GM12891 (cell line): Measurements from ENCODE around the gene CAB39.
A peak's percentile ranks its signal among the peaks of the same experiment; 100 is the strongest.
"Not testable (repeated sequence)": the region's sequence is repeated elsewhere in the genome, so short reads cannot be mapped to it uniquely, and the experiment has no call there.

Experiments
- DNase-seq: peaks from one replicate; pipeline ENCODE4 v3.0.0; 2011; ENCODE audit warnings: low spot score; ENCODE audit not compliant: insufficient read length
- FAIRE-seq: peaks from 2 replicates; lab custom pipeline; 2011; peaks lifted over from hg19 to GRCh38; lab: Jason Lieb, UNC
- PAX5 ChIP-seq: IDR thresholded peaks from 2 replicates; pipeline ENCODE4 v1.6.1; 2011; ENCODE audit warnings: low read length, moderate library complexity, mild to moderate bottlenecking; ENCODE audit not compliant: insufficient read depth, severe bottlenecking
- POLR2A ChIP-seq: IDR thresholded peaks from 2 replicates; pipeline ENCODE4 v1.6.1; 2011; ENCODE audit warnings: low read depth, low read length, control low read depth
- POLR2AphosphoS5 ChIP-seq: IDR thresholded peaks from 2 replicates; pipeline ENCODE4 v1.6.1; 2011; ENCODE audit warnings: low read depth, low read length, control low read depth
- POU2F2 ChIP-seq: IDR thresholded peaks from 2 replicates; pipeline ENCODE4 v1.6.1; 2011; ENCODE audit warnings: low read depth, mild to moderate bottlenecking, control low read depth, low read length, moderate library complexity
- SPI1 ChIP-seq: IDR thresholded peaks from 2 replicates; pipeline ENCODE4 v1.6.1; 2011; ENCODE audit warnings: low read depth, low read length, control low read depth
- TAF1 ChIP-seq: IDR thresholded peaks from 2 replicates; pipeline ENCODE4 v1.6.1; 2011; ENCODE audit warnings: low read depth, low read length, control low read depth

The CAB39 gene

GRCh38 chr2:230722207-230722885, 9.7 kb downstream of the CAB39 start:
- no peak for TF ChIP-seq SPI1
- TF ChIP-seq POU2F2: no peak
- TF ChIP-seq PAX5: no peak
- TF ChIP-seq TAF1: no peak
- TF ChIP-seq POLR2AphosphoS5: no peak
- TF ChIP-seq POLR2A: no peak
- DNase-seq (no peak), FAIRE-seq (no peak)

GRCh38 chr2:230723363-230723762, 10.7 kb downstream of the CAB39 start:
- FAIRE-seq (no peak), DNase-seq (no peak)
- no peak for TF ChIP-seq POLR2A
- no peak for TF ChIP-seq PAX5
- no peak for TF ChIP-seq SPI1
- TF ChIP-seq POU2F2: no peak
- no peak for TF ChIP-seq TAF1
- no peak for TF ChIP-seq POLR2AphosphoS5

- FAIRE-seq: peak; percentile 50
- not testable (repeated sequence) for DNase-seq
Observed at GRCh38 chr2:230724957-230725356, 12.3 kb downstream of the CAB39 start.

- FAIRE-seq: no peak
- no peak for DNase-seq
- no peak for TF ChIP-seq TAF1
- TF ChIP-seq SPI1: no peak
- no peak for TF ChIP-seq POU2F2
- no peak for TF ChIP-seq POLR2AphosphoS5
- TF ChIP-seq PAX5: no peak
- TF ChIP-seq POLR2A: no peak
Observed at GRCh38 chr2:230731512-230731911, 18.9 kb downstream of the CAB39 start.

- TF ChIP-seq POLR2AphosphoS5: no peak
- no peak for TF ChIP-seq POU2F2
- TF ChIP-seq TAF1: no peak
- no peak for TF ChIP-seq PAX5
- no peak for TF ChIP-seq SPI1
- no peak for TF ChIP-seq POLR2A
- DNase-seq: no peak
- no peak for FAIRE-seq
Observed at GRCh38 chr2:230732914-230733401, 20.3 kb downstream of the CAB39 start.

GRCh38 chr2:230734247-230735175, 21.9 kb downstream of the CAB39 start:
- DNase-seq (no peak), FAIRE-seq (peak; percentile 33)
- TF ChIP-seq SPI1 (0 out of 2 replicates have a peak, but pooled peaks have one; percentile 9), POLR2A (no peak)

- TF ChIP-seq POU2F2 (no peak), POLR2A (no peak), POLR2AphosphoS5 (no peak), SPI1 (no peak), PAX5 (no peak), TAF1 (no peak)
- DNase-seq (no peak), FAIRE-seq (peak; percentile 89)
Observed at GRCh38 chr2:230735884-230736283, 23.2 kb downstream of the CAB39 start.

- DNase-seq (no peak), FAIRE-seq (no peak)
- no peak for TF ChIP-seq TAF1
- no peak for TF ChIP-seq PAX5
- TF ChIP-seq SPI1: no peak
- no peak for TF ChIP-seq POU2F2
- no peak for TF ChIP-seq POLR2A
- no peak for TF ChIP-seq POLR2AphosphoS5
Observed at GRCh38 chr2:230737300-230737699, 24.7 kb downstream of the CAB39 start.

- FAIRE-seq: no peak
- TF ChIP-seq POLR2AphosphoS5: no peak
- no peak for TF ChIP-seq POU2F2
- TF ChIP-seq POLR2A: no peak
- no peak for TF ChIP-seq PAX5
- no peak for TF ChIP-seq SPI1
- no peak for TF ChIP-seq TAF1
- no peak for DNase-seq
Observed at GRCh38 chr2:230737791-230738226, 25.2 kb downstream of the CAB39 start.
